Measurements from ENCODE around the gene SPATA16.

SPATA16 gene

GRCh38 chr3:172846103-172846561, 294.9 kb downstream of the SPATA16 start:
- DNase-seq (ENCODE audit: insufficient read length, low spot score) = no peak
- FAIRE-seq = no peak

- FAIRE-seq = peak; percentile 28
- no peak for DNase-seq (ENCODE audit: insufficient read length, low spot score)
Observed at GRCh38 chr3:172844428-172844827, 296.6 kb downstream of the SPATA16 start.

GRCh38 chr3:172840913-172841312, 300.1 kb downstream of the SPATA16 start:
- FAIRE-seq (no peak), DNase-seq (ENCODE audit: insufficient read length, low spot score) (no peak)

GRCh38 chr3:172840463-172840862, 300.6 kb downstream of the SPATA16 start:
- DNase-seq (ENCODE audit: insufficient read length, low spot score) (no peak), FAIRE-seq (no peak)

GRCh38 chr3:172839679-172840078, 301.4 kb downstream of the SPATA16 start:
- FAIRE-seq = no peak
- no peak for DNase-seq (ENCODE audit: insufficient read length, low spot score)
